ENCODE measurements around the gene CIP2A. TPM values are rescaled to one million over a fixed set of nuclear protein-coding genes. Genes with fewer than 3 reads are reported as not detected.

Gene CIP2A
- total and polyA plus RNA-seq, 2 of the 13 experiments (the other 11 are each of a cell fraction or from before 2014, with no cell fraction given), result 7.8 to 36.9 TPM

- TF ChIP-seq PBX3 (CRISPR knock-in tag; IDR thresholded peaks at IDR 0.05; ENCODE audit: borderline replicate concordance) (no peak), ZNF709 (CRISPR knock-in tag; IDR thresholded peaks at IDR 0.05) (no peak), FOXA3 (CRISPR knock-in tag; IDR thresholded peaks at IDR 0.05) (no peak), PLRG1 (conservative IDR thresholded peaks at IDR 0.05) (no peak), ZUFSP (CRISPR knock-in tag; IDR thresholded peaks at IDR 0.05; ENCODE audit: borderline replicate concordance) (no peak)
These were observed 88.5 kb downstream of the CIP2A start (continued) for GRCh38 chr3:108500728-108501127.

Small RNA genes within 50 kb of the gene (small RNA-seq; reads per million reads assigned to genes)
- gene RF00156 (ENCODE audit: insufficient read depth in 2 of 3, insufficient read length in 3 of 3, low read depth in 2 of 3, low replicate concordance in 1 of 3), result 0 reads per million in 3 experiments

Other genes with a start within 250 kb of the CIP2A start
- gene MYH15, start 78.8 kb downstream of the CIP2A start, total RNA-seq (2016; rRNA removed; fragmentation: Illumina TruSeq; extraction: Trizol), result 0.09 TPM in 1 of 2 replicates, not detected in the other
- gene MYH15, start 78.8 kb downstream of the CIP2A start, polyA plus RNA-seq (2011; rRNA removed), result 0.01 and 0.03 TPM in 2 replicates
- gene DZIP3, start 284 bp upstream of the CIP2A start, total RNA-seq (2016; rRNA removed; fragmentation: Illumina TruSeq; extraction: Trizol), result 17.1 and 17.3 TPM in 2 replicates
- gene DZIP3, start 284 bp upstream of the CIP2A start, polyA plus RNA-seq (2011; rRNA removed), result 8.1 and 11.3 TPM in 2 replicates
- gene RETNLB, start 168.0 kb upstream of the CIP2A start, total RNA-seq (2016; rRNA removed; fragmentation: Illumina TruSeq; extraction: Trizol), result not detected in 2 replicates
- not detected in 2 replicates for gene RETNLB, start 168.0 kb upstream of the CIP2A start, polyA plus RNA-seq (2011; rRNA removed)
- not detected in 2 replicates for gene TRAT1, start 233.3 kb upstream of the CIP2A start, total RNA-seq (2016; rRNA removed; fragmentation: Illumina TruSeq; extraction: Trizol)
- gene TRAT1, start 233.3 kb upstream of the CIP2A start, polyA plus RNA-seq (2011; rRNA removed), result not detected in 2 replicates